Left lung (tissue), 10 donors: ENCODE results near the gene PKNOX2. TPM values are rescaled to one million over a fixed set of nuclear protein-coding genes. Genes with fewer than 3 reads are reported as not detected.

ENCODE experiments used
- ATAC-seq: fragments of 200-7000 bp; cut with Tn5 transposase; one replicate; pipeline ENCODE4 v1.9.1; 2020; ENCODE audit warnings: moderate library complexity
- DNase-seq, 4 donors: peaks; one replicate each; pipeline ENCODE4 v3.0.0-alpha.2; 2013 to 2020
- H3K27ac ChIP-seq, 2 donors: fragments of 200-600 bp; sonication (generic) in 1 of 2; one replicate each; pipeline versions ENCODE4 v1.5.0 to v1.8.0; 2020 to 2021
- H3K27me3 ChIP-seq, 2 donors: fragments of 200-600 bp; sonication (generic) in 1 of 2; one replicate each; pipeline versions ENCODE4 v1.5.0 to v1.8.0; 2020 to 2021
- H3K36me3 ChIP-seq, 2 donors: fragments of 200-600 bp; sonication (generic) in 1 of 2; one replicate each; pipeline versions ENCODE4 v1.5.0 to v1.8.0; 2020 to 2021
- H3K4me1 ChIP-seq, 2 donors: fragments of 200-600 bp; one replicate each; pipeline ENCODE4 v1.8.0; 2021
- H3K4me3 ChIP-seq, 2 donors: fragments of 200-600 bp; sonication (generic) in 1 of 2; one replicate each; pipeline versions ENCODE4 v1.5.0 to v1.8.0; 2020 to 2021; ENCODE audit warnings: mild to moderate bottlenecking in 1 of 2
- H3K9me3 ChIP-seq, 2 donors: fragments of 200-600 bp; sonication (generic) in 1 of 2; one replicate each; pipeline versions ENCODE4 v1.5.0 to v1.8.0; 2020 to 2021
- CTCF ChIP-seq, 2 donors: fragments of 200-600 bp; sonication (generic) in 1 of 2; IDR thresholded peaks; one replicate each; pipeline versions ENCODE4 v1.5.0 to v1.8.0; 2021; ENCODE audit warnings: antibody characterized with exemption in 2 of 2
- intact Hi-C, 2 donors: fragments of 100-400 bp; cut with DNase I; formaldehyde crosslinking; loops; one replicate each; pipeline versions ENCODE4 v1.11.2 to v1.14.2; 2022
- polyA plus RNA-seq, 6 donors: library from polyadenylated mRNA; unstranded; fragments of 120-200 nt; gene quantifications; one replicate each; pipeline ENCODE4 v1.2.1, GENCODE V29; 2013; ENCODE audit not compliant: insufficient read length in 6 of 6
- total RNA-seq, 2 donors: library from RNA; stranded (reverse); fragmentation: NEBNext Ultra II Directional; extraction: Animal tissue kit (Norgen Biotek cat#: 25700); gene quantifications; one replicate each; pipeline ENCODE4 v1.2.1, GENCODE V29; 2021
- donor health status: DM: no; HTN: yes; CAD: no.
- donor health status: DM: no; HTN: no; CAD: no.

PKNOX2 gene
- total and polyA plus RNA-seq, 8 donors, result 6.7 to 18.9 (median 16.7) TPM

GRCh38 chr11:125148743-125149142, 15.8 kb upstream of the PKNOX2 start:
- Histone ChIP-seq H3K4me3 (no peak overlapping the region), H3K9me3 (no peaks in the 10 kb centered on the region), H3K27ac (no peak overlapping the region), H3K36me3 (no peaks in the 10 kb centered on the region), H3K27me3 (peaks cover 0 to 5% of the 10 kb centered on the region in 2 donors), H3K4me1 (no peaks in the 10 kb centered on the region)
- intact Hi-C loops, result loop anchor here in 1 of 2 donors (10.0 kb wide), 1 partner anchor 184 kb away; no protein-coding TSS in a partner anchor
- no peak for TF ChIP-seq CTCF (IDR thresholded peaks at IDR 0.05)
- DNase-seq, result no peak
- ATAC-seq, result no peak

- no peak for TF ChIP-seq CTCF (IDR thresholded peaks at IDR 0.05)
- no peak overlapping the region for H3K27ac ChIP-seq
- intact Hi-C loops, result no loop called here
- ATAC-seq (no peak), DNase-seq (no peak)
- H3K9me3 ChIP-seq, result no peaks in the 10 kb centered on the region
- H3K4me3 ChIP-seq, result no peak overlapping the region
- H3K4me1 ChIP-seq, result no peaks in the 10 kb centered on the region
- no peaks in the 10 kb centered on the region for H3K27me3 ChIP-seq
- H3K36me3 ChIP-seq, result no peaks in the 10 kb centered on the region
Observed at GRCh38 chr11:125153837-125154236, 10.7 kb upstream of the PKNOX2 start.

- H3K36me3 ChIP-seq, result no peaks in the 10 kb centered on the region
- H3K27me3 ChIP-seq, result no peaks in the 10 kb centered on the region
- no peak for ATAC-seq
- DNase-seq, result no peak
- no peak overlapping the region for H3K4me3 ChIP-seq
- intact Hi-C loops, result no loop called here
- no peaks in the 10 kb centered on the region for H3K4me1 ChIP-seq
- H3K27ac ChIP-seq, result no peak overlapping the region
- TF ChIP-seq CTCF (IDR thresholded peaks at IDR 0.05), result no peak
- H3K9me3 ChIP-seq, result no peaks in the 10 kb centered on the region
Observed at GRCh38 chr11:125154378-125155099, 10.0 kb upstream of the PKNOX2 start.

GRCh38 chr11:125155100-125155444, 9.5 kb upstream of the PKNOX2 start:
- no peak for TF ChIP-seq CTCF (IDR thresholded peaks at IDR 0.05)
- Histone ChIP-seq H3K4me1 (no peaks in the 10 kb centered on the region), H3K36me3 (no peaks in the 10 kb centered on the region), H3K9me3 (no peaks in the 10 kb centered on the region), H3K27ac (no peak overlapping the region), H3K4me3 (no peak overlapping the region), H3K27me3 (no peaks in the 10 kb centered on the region)
- DNase-seq, result no peak
- no peak for ATAC-seq
- intact Hi-C loops, result no loop called here

- Histone ChIP-seq H3K27ac (no peak overlapping the region), H3K4me3 (no peak overlapping the region), H3K36me3 (no peaks in the 10 kb centered on the region), H3K27me3 (no peaks in the 10 kb centered on the region), H3K4me1 (no peaks in the 10 kb centered on the region), H3K9me3 (no peaks in the 10 kb centered on the region)
- ATAC-seq (no peak), DNase-seq (no peak)
- no peak for TF ChIP-seq CTCF (IDR thresholded peaks at IDR 0.05)
- intact Hi-C loops, result no loop called here
Observed at GRCh38 chr11:125155767-125156166, 8.8 kb upstream of the PKNOX2 start.
